ENCODE results near the gene MVB12B. TPM values are rescaled to one million over a fixed set of nuclear protein-coding genes. Genes with fewer than 3 reads are reported as not detected.

MVB12B gene
- total and polyA plus RNA-seq, 10 donors = 2.8 to 52.4 (median 34.8) TPM

DNA sequence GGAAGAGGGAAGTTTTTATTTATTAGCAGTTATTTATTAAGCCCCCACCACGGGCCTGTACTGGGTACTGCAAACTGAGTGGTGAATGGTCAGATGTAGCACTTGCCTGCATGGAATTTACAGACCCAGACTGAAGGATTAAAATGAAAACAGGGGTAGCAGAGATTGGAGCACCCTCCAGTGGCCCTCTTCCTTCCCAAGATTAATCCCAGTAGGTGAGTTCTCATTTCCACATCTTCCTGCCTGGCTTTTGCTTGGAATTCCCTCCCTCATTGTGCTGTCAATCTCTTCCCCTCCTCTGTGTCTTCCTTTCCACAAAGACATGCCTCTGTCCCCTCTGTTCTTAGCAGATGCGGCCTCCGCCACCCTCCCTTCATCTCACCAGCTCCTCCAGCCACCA is 39.2 kb downstream of the MVB12B start:
- TF ChIP-seq, protein P1, sequence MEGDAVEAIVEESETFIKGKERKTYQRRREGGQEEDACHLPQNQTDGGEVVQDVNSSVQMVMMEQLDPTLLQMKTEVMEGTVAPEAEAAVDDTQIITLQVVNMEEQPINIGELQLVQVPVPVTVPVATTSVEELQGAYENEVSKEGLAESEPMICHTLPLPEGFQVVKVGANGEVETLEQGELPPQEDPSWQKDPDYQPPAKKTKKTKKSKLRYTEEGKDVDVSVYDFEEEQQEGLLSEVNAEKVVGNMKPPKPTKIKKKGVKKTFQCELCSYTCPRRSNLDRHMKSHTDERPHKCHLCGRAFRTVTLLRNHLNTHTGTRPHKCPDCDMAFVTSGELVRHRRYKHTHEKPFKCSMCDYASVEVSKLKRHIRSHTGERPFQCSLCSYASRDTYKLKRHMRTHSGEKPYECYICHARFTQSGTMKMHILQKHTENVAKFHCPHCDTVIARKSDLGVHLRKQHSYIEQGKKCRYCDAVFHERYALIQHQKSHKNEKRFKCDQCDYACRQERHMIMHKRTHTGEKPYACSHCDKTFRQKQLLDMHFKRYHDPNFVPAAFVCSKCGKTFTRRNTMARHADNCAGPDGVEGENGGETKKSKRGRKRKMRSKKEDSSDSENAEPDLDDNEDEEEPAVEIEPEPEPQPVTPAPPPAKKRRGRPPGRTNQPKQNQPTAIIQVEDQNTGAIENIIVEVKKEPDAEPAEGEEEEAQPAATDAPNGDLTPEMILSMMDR (IDR thresholded peaks at IDR 0.05 in 8 of 11, conservative IDR thresholded peaks at IDR 0.05 in 3 of 11) = no peak
- TF ChIP-seq POLR2AphosphoS5 (IDR thresholded peaks at IDR 0.05) = no peak
- TF ChIP-seq POLR2A (IDR thresholded peaks at IDR 0.05) = no peak
- H3K27me3 ChIP-seq (replicated peaks in 1 of 7) = no peaks in the 10 kb centered on the region
- H3K27ac ChIP-seq = no peak overlapping the region
- peaks cover 0 to 17% (median 5%) of the 10 kb centered on the region in 6 donors for H3K4me1 ChIP-seq
- no peak for DNase-seq
- no peak overlapping the region for H3K4me3 ChIP-seq
- peaks cover 4 to 31% (median 27%) of the 10 kb centered on the region in 8 donors for H3K9me3 ChIP-seq
- peaks cover 0 to 26% (median 0%) of the 10 kb centered on the region in 6 donors for H3K36me3 ChIP-seq
- intact Hi-C loops (cut with DNase I; ENCODE audit: low total_unique reads) = no loop called here
- 85 to 94% (median 91%) methylated on average over 3 of the region's 3 CpGs for WGBS, 5 donors

DNA sequence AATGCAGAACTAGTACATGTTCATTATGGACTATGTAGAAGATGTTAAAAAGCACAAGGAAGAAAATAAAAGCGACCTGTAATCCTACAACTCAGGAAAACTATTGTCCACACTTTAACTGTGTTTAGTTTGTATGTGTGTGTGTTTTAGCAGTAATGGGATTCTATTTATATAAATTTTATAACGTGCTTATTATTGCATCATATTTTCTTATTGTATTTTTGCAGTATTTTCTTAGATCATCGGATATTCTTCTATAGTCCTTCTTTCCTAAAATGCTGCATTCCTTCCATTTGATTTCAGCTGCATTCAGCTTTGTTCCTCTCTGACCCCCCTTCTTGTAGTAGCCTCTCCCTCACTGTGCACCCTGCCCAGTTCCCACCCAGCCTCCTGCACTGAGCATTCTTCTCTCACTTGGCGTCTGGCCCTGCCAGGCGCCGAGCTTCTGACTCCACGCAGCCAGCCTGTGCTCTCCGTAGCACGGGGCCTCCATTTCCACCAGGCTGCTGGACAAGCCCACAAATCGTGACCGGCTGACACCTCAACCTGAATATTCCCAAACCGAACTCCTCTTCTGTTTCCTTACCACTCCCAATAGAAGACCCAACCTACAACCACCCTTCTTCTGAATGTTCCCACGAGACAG is 39.9 kb downstream of the MVB12B start:
- WGBS, 5 donors = 78 to 89% (median 80%) methylated on average over 13 of the region's 13 CpGs
- H3K36me3 ChIP-seq = peaks cover 0 to 30% (median 0%) of the 10 kb centered on the region in 6 donors
- H3K4me1 ChIP-seq = peaks cover 0 to 22% (median 5%) of the 10 kb centered on the region in 6 donors
- H3K27ac ChIP-seq = no peak overlapping the region
- TF ChIP-seq POLR2AphosphoS5 (IDR thresholded peaks at IDR 0.05) = no peak
- TF ChIP-seq, protein P1 (IDR thresholded peaks at IDR 0.05 in 8 of 11, conservative IDR thresholded peaks at IDR 0.05 in 3 of 11) = no peak
- TF ChIP-seq POLR2A (IDR thresholded peaks at IDR 0.05) = no peak
- intact Hi-C loops (cut with DNase I; ENCODE audit: low total_unique reads) = no loop called here
- H3K4me3 ChIP-seq = no peak overlapping the region
- no peak for DNase-seq
- H3K9me3 ChIP-seq = peaks cover 4 to 24% (median 20%) of the 10 kb centered on the region in 8 donors
- no peaks in the 10 kb centered on the region for H3K27me3 ChIP-seq (replicated peaks in 1 of 7)

DNA sequence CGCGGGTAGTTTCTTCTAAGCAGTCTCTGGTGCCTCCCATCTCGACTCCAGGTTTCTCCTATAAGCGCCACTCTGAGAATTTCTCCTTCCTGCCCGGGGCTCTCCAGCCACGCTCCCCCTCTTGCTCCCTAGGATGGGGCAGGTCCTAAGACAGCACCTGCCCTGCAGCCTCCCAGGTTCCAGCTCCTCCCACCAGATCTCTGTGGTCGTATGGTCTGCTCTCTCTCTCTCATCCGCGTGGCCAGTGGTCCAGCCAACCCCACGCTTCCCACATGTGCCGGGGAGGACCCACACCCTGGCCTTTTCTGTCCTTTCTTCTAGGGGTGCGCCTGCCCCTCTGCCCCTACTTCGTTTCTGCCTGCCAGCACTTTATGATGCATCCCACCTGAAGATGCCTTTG is 40.5 kb downstream of the MVB12B start:
- TF ChIP-seq, protein P1 (IDR thresholded peaks at IDR 0.05 in 8 of 11, conservative IDR thresholded peaks at IDR 0.05 in 3 of 11) = no peak
- TF ChIP-seq POLR2A (IDR thresholded peaks at IDR 0.05) (no peak), POLR2AphosphoS5 (IDR thresholded peaks at IDR 0.05) (no peak)
- 88 to 92% (median 90%) methylated on average over 13 of the region's 13 CpGs for WGBS, 5 donors
- DNase-seq = no peak

DNA sequence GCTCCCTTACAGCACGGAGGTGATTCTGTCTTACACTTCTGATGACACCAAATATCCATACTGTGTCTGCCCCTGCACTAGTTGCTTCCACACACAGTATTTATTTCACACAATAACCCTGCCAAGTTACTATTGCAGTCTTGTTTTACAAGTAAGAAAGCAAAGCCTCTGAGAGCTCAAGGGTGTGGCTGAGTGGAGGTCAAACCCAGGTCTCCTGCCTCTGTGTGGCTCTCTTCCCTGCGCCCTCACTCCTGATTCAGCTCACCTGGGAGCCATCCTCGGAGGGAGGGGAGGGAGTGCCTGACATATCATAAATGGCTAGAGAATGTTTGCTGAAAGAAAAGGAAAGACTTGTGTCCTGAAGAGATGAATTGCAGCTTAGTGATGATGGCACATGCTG is 41.0 kb downstream of the MVB12B start:
- no peak for DNase-seq
- H3K4me3 ChIP-seq = no peak overlapping the region
- TF ChIP-seq, protein P1 (IDR thresholded peaks at IDR 0.05 in 8 of 11, conservative IDR thresholded peaks at IDR 0.05 in 3 of 11) = no peak
- no peak for TF ChIP-seq POLR2AphosphoS5 (IDR thresholded peaks at IDR 0.05)
- no peak for TF ChIP-seq POLR2A (IDR thresholded peaks at IDR 0.05)
- 84 to 92% (median 88%) methylated on average over 3 of the region's 3 CpGs for WGBS, 5 donors
- no peaks in the 10 kb centered on the region for H3K27me3 ChIP-seq (replicated peaks in 1 of 7)
- H3K36me3 ChIP-seq = peaks cover 0 to 22% (median 0%) of the 10 kb centered on the region in 6 donors
- peaks cover 0 to 33% (median 6%) of the 10 kb centered on the region in 6 donors for H3K4me1 ChIP-seq
- H3K27ac ChIP-seq = no peak overlapping the region
- intact Hi-C loops (cut with DNase I; ENCODE audit: low total_unique reads) = no loop called here
- peaks cover 0 to 13% (median 9%) of the 10 kb centered on the region in 8 donors for H3K9me3 ChIP-seq

More for the DNA sequence above, 40.5 kb downstream of the MVB12B start:
- intact Hi-C loops (cut with DNase I; ENCODE audit: low total_unique reads) = no loop called here
- Histone ChIP-seq H3K36me3 (peaks cover 0 to 27% (median 0%) of the 10 kb centered on the region in 6 donors), H3K9me3 (peaks cover under 1 to 18% (median 14%) of the 10 kb centered on the region in 8 donors), H3K4me1 (peaks cover 0 to 28% (median 5%) of the 10 kb centered on the region in 6 donors), H3K27ac (no peak overlapping the region), H3K4me3 (no peak overlapping the region), H3K27me3 (replicated peaks in 1 of 7) (no peaks in the 10 kb centered on the region)
